PC-9 (cell line): ENCODE measurements around the gene H19.

Source experiments
- CTCF ChIP-seq: fragments of 200-600 bp; sonication (generic); conservative IDR thresholded peaks from 2 replicates; pipeline ENCODE4 v1.6.1; 2017; ENCODE audit warnings: mixed run types, antibody characterized with exemption, mild to moderate bottlenecking, moderate library complexity
- EZH2 ChIP-seq: fragments of 200-600 bp; sonication (generic); IDR thresholded peaks from 2 replicates; pipeline ENCODE4 v1.8.0; 2017; ENCODE audit warnings: antibody characterized with exemption, low read depth

- TF ChIP-seq EZH2: no peak
- no peak for TF ChIP-seq CTCF
These were observed 14.8 kb upstream of the H19 start for GRCh38 chr11:2012440-2012839.
